T-helper 1 cell (primary cell): Measurements from ENCODE around the gene SMC1B.
"Not testable (repeated sequence)": the region's sequence is repeated elsewhere in the genome, so short reads cannot be mapped to it uniquely, and the experiment has no call there.

Source experiments
- DNase-seq, 5 donors: peaks; one replicate each; pipeline ENCODE4 v3.0.0-alpha.2; 2012 to 2020

Gene SMC1B

GRCh38 chr22:45340323-45340722, 73.1 kb downstream of the SMC1B start:
- DNase-seq = no peak

GRCh38 chr22:45338795-45339194, 74.6 kb downstream of the SMC1B start:
- DNase-seq = no peak

- DNase-seq = no peak
Measured at GRCh38 chr22:45337536-45337935, 75.9 kb downstream of the SMC1B start.

- DNase-seq = no peak
Measured at GRCh38 chr22:45336971-45337431, 76.4 kb downstream of the SMC1B start.

GRCh38 chr22:45335854-45336522, 77.4 kb downstream of the SMC1B start:
- DNase-seq = no peak

- DNase-seq = no peak
Measured at GRCh38 chr22:45335021-45335818, 78.2 kb downstream of the SMC1B start.

GRCh38 chr22:45334528-45334927, 78.9 kb downstream of the SMC1B start:
- no peak for DNase-seq

- DNase-seq = no peak
Measured at GRCh38 chr22:45334068-45334467, 79.3 kb downstream of the SMC1B start.

- no peak for DNase-seq
Measured at GRCh38 chr22:45332001-45332400, 81.4 kb downstream of the SMC1B start.

GRCh38 chr22:45331486-45331885, 81.9 kb downstream of the SMC1B start:
- no peak for DNase-seq

- no peak for DNase-seq
Measured at GRCh38 chr22:45330548-45330947, 82.9 kb downstream of the SMC1B start.

- DNase-seq = no peak
Measured at GRCh38 chr22:45329530-45329936, 83.9 kb downstream of the SMC1B start.

GRCh38 chr22:45328822-45329529, 84.4 kb downstream of the SMC1B start:
- no peak for DNase-seq

- DNase-seq = not testable (repeated sequence)
Measured at GRCh38 chr22:45328261-45328660, 85.1 kb downstream of the SMC1B start.

- no peak for DNase-seq
Measured at GRCh38 chr22:45324311-45324711, 89.1 kb downstream of the SMC1B start.

GRCh38 chr22:45323695-45324094, 89.7 kb downstream of the SMC1B start:
- DNase-seq = no peak

- DNase-seq = peak in 2 of 5 donors; percentile 15 to 29
Measured at GRCh38 chr22:45322873-45323525, 90.4 kb downstream of the SMC1B start.

- no peak for DNase-seq
Measured at GRCh38 chr22:45321827-45322226, 91.6 kb downstream of the SMC1B start.

- DNase-seq = peak in 1 of 5 donors; percentile 50
Measured at GRCh38 chr22:45320357-45320976, 92.9 kb downstream of the SMC1B start.

- DNase-seq = no peak
Measured at GRCh38 chr22:45319324-45319685, 94.1 kb downstream of the SMC1B start.

- peak in 4 of 5 donors; percentile 62 to 81 (median 66) for DNase-seq
Measured at GRCh38 chr22:45318558-45319323, 94.7 kb downstream of the SMC1B start.

GRCh38 chr22:45318168-45318557, 95.2 kb downstream of the SMC1B start:
- peak; percentile 76 to 95 (median 85) for DNase-seq
